Measurements from ENCODE around the gene PUS1.

Gene PUS1

GRCh38 chr12:131916306-131917138, 12.6 kb upstream of the PUS1 start:
- ChIA-PET CTCF (no interaction called here), POLR2A (no interaction called here)
- no peak for TF ChIP-seq NFRKB (IDR thresholded peaks at IDR 0.05)
- TF ChIP-seq L3MBTL2 (conservative IDR thresholded peaks at IDR 0.05), result no peak
- no peak for TF ChIP-seq FOXA1 (IDR thresholded peaks at IDR 0.05)
- no peak for TF ChIP-seq SUZ12 (IDR thresholded peaks at IDR 0.05)
- TF ChIP-seq TARDBP (IDR thresholded peaks at IDR 0.05), result no peak
- TF ChIP-seq BHLHE40 (IDR thresholded peaks at IDR 0.05; ENCODE audit: borderline replicate concordance), result no peak
- no peak for TF ChIP-seq CTBP1 (IDR thresholded peaks at IDR 0.05; ENCODE audit: borderline replicate concordance)
- TF ChIP-seq, protein P1, sequence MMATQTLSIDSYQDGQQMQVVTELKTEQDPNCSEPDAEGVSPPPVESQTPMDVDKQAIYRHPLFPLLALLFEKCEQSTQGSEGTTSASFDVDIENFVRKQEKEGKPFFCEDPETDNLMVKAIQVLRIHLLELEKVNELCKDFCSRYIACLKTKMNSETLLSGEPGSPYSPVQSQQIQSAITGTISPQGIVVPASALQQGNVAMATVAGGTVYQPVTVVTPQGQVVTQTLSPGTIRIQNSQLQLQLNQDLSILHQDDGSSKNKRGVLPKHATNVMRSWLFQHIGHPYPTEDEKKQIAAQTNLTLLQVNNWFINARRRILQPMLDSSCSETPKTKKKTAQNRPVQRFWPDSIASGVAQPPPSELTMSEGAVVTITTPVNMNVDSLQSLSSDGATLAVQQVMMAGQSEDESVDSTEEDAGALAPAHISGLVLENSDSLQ (IDR thresholded peaks at IDR 0.05), result no peak
- no peak for TF ChIP-seq ARNT (IDR thresholded peaks at IDR 0.05)
- no peak for TF ChIP-seq SP1 (IDR thresholded peaks at IDR 0.05)
- DNase-seq (ENCODE audit: extremely low spot score), result peak; percentile 41

DNA sequence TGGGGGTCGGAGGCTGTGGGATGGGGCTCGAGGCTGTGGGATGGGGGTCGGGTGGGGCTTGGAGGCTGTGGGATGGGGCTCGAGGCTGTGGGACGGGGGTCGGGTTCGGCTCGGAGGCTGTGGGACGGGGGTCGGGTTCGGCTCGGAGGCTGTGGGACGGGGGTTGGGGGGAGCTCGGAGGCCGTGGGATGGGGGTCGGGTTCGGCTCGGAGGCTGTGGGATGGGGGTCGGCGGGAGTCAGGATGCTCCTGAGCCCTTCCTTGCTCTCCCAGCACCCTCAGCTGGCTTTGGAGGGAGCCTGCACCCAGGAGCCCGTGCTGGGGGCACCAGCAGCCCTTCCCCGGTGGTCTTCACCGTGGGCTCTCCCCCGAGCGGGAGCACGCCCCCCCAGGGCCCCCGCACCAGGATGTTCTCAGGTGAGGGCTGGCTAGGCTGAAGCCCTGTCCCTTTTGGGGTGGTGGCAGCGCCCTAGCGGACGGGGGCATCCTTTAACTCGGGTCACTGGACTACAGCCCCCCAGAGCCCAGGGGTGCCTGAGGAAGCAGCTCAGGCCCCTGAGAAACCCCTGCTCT, 11.9 kb upstream of the PUS1 start:
- TF ChIP-seq FOXM1 (IDR thresholded peaks at IDR 0.05; ENCODE audit: borderline replicate concordance) (no peak), ZNF384 (IDR thresholded peaks at IDR 0.05) (no peak), SP1 (IDR thresholded peaks at IDR 0.05) (no peak), FOXA1 (IDR thresholded peaks at IDR 0.05) (no peak), L3MBTL2 (conservative IDR thresholded peaks at IDR 0.05) (no peak)
- POLR2A ChIA-PET, result no interaction called here
- no peak for DNase-seq (ENCODE audit: extremely low spot score)
- CTCF ChIA-PET, result no interaction called here

DNA sequence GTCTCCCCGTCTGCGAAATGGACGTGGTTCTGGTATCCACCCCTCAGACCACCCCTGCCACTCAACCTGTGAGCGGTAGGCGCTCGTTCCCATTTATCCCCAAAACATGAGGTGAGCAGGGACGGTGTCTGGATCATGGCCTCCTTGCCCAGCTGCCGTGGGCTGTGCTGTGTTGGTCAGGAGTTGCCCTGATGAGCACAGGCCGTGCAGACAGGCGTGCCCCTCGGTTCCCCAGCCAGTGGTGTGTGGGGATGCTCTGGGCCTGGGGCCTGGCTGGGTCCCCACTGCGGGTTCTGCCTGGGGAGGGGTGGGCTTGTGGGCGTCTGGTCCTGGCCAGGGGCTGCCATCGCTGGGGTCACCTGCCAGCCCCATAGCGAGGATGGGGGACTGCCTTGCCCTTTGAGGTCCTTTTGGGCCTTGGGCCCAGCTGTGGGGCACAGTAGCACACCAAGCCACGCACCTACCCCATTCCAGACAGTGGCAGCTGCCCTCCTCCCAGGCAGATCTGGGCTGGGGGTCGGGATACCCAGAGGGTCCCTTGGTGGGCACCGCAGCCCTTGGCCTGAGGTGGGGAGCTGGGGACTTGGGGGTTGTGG, 11.3 kb upstream of the PUS1 start:
- ChIA-PET POLR2A (no interaction called here), CTCF (no interaction called here)

DNA sequence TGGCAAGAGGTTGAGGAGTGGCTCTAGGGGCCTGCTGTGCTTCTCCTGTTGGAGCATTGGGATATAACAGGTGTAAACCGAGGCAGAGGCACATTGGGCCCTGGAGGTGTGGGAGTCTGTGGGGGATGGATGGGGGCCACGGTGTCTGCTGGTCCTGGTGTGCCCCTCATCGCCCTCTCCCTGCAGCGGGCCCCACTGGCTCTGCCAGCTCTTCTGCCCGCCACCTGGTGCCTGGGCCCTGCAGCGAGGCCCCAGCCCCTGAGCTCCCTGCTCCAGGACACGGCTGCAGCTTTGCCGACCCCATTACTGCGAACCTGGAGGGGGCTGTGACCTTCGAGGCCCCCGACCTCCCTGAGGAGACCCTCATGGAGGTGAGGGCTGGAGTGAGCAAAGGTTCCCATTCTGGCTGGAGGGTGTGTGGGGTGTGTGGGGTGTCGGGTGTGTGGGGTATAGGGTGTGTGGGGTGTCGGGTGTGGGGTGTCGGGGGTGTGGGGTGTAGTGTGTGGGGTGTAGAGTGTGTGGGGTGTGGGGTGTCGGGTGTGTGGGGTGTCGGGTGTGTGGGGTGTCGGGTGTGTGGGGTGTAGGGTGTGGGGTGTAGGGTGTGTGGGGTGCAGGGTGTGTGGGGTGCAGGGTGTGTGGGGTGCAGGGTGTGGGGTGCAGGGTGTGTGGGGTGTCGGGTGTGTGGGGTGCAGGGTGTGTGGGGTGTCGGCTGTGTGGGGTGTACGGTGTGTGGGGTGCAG, 10.6 kb upstream of the PUS1 start:
- POLR2A ChIA-PET, result no interaction called here
- no peak for DNase-seq (ENCODE audit: extremely low spot score)
- CTCF ChIA-PET, result no interaction called here
- TF ChIP-seq ZNF384 (IDR thresholded peaks at IDR 0.05), result no peak
- TF ChIP-seq FOXA1 (IDR thresholded peaks at IDR 0.05), result no peak
- TF ChIP-seq FOXM1 (IDR thresholded peaks at IDR 0.05; ENCODE audit: borderline replicate concordance), result no peak
- TF ChIP-seq ELF4 (IDR thresholded peaks at IDR 0.05), result no peak
- TF ChIP-seq LEF1 (IDR thresholded peaks at IDR 0.05; ENCODE audit: borderline replicate concordance), result no peak
- no peak for TF ChIP-seq SP1 (IDR thresholded peaks at IDR 0.05)
- no peak for TF ChIP-seq SUZ12 (IDR thresholded peaks at IDR 0.05)
- TF ChIP-seq L3MBTL2 (conservative IDR thresholded peaks at IDR 0.05), result no peak
- no peak for TF ChIP-seq CTBP1 (IDR thresholded peaks at IDR 0.05; ENCODE audit: borderline replicate concordance)
- no peak for TF ChIP-seq NFRKB (IDR thresholded peaks at IDR 0.05)
- TF ChIP-seq, protein P1 (IDR thresholded peaks at IDR 0.05), result no peak
- no peak for TF ChIP-seq HDGF (IDR thresholded peaks at IDR 0.05; ENCODE audit: borderline replicate concordance)
- no peak for TF ChIP-seq ARNT (IDR thresholded peaks at IDR 0.05)
- TF ChIP-seq BHLHE40 (IDR thresholded peaks at IDR 0.05; ENCODE audit: borderline replicate concordance), result no peak
- no peak for TF ChIP-seq FOXK2 (IDR thresholded peaks at IDR 0.05)
- TF ChIP-seq TARDBP (IDR thresholded peaks at IDR 0.05), result no peak

More for the DNA sequence above, 11.3 kb upstream of the PUS1 start:
- TF ChIP-seq ZNF384 (IDR thresholded peaks at IDR 0.05) (no peak), SUZ12 (IDR thresholded peaks at IDR 0.05) (no peak), FOXA1 (IDR thresholded peaks at IDR 0.05) (no peak), L3MBTL2 (conservative IDR thresholded peaks at IDR 0.05) (no peak), CTBP1 (IDR thresholded peaks at IDR 0.05; ENCODE audit: borderline replicate concordance) (no peak), BHLHE40 (IDR thresholded peaks at IDR 0.05; ENCODE audit: borderline replicate concordance) (no peak), SP1 (IDR thresholded peaks at IDR 0.05) (no peak), LEF1 (IDR thresholded peaks at IDR 0.05; ENCODE audit: borderline replicate concordance) (no peak), FOXM1 (IDR thresholded peaks at IDR 0.05; ENCODE audit: borderline replicate concordance) (no peak), HDGF (IDR thresholded peaks at IDR 0.05; ENCODE audit: borderline replicate concordance) (no peak), ARNT (IDR thresholded peaks at IDR 0.05) (no peak), ELF4 (IDR thresholded peaks at IDR 0.05) (no peak), FOXK2 (IDR thresholded peaks at IDR 0.05) (no peak), NFRKB (IDR thresholded peaks at IDR 0.05) (no peak), TARDBP (IDR thresholded peaks at IDR 0.05) (no peak)
- TF ChIP-seq, protein P1 (IDR thresholded peaks at IDR 0.05), result no peak
- DNase-seq (ENCODE audit: extremely low spot score), result no peak

GRCh38 chr12:131919051-131919347, 10.1 kb upstream of the PUS1 start:
- no peak for DNase-seq (ENCODE audit: extremely low spot score)
- TF ChIP-seq TARDBP (IDR thresholded peaks at IDR 0.05), result no peak
- TF ChIP-seq FOXK2 (IDR thresholded peaks at IDR 0.05), result no peak
- no peak for TF ChIP-seq ZNF384 (IDR thresholded peaks at IDR 0.05)
- TF ChIP-seq L3MBTL2 (conservative IDR thresholded peaks at IDR 0.05), result no peak
- TF ChIP-seq ELF4 (IDR thresholded peaks at IDR 0.05), result no peak
- TF ChIP-seq BHLHE40 (IDR thresholded peaks at IDR 0.05; ENCODE audit: borderline replicate concordance), result no peak
- TF ChIP-seq SP1 (IDR thresholded peaks at IDR 0.05), result no peak
- no peak for TF ChIP-seq HDGF (IDR thresholded peaks at IDR 0.05; ENCODE audit: borderline replicate concordance)
- TF ChIP-seq LEF1 (IDR thresholded peaks at IDR 0.05; ENCODE audit: borderline replicate concordance), result no peak
- TF ChIP-seq SUZ12 (IDR thresholded peaks at IDR 0.05), result no peak
- TF ChIP-seq CTBP1 (IDR thresholded peaks at IDR 0.05; ENCODE audit: borderline replicate concordance), result no peak
- TF ChIP-seq, protein P1 (IDR thresholded peaks at IDR 0.05), result no peak
- POLR2A ChIA-PET, result no interaction called here
- CTCF ChIA-PET, result no interaction called here

Data from HEK293T (cell line).